Fibroblast of lung (primary cell): ENCODE data around the gene TRAF7.
"Not testable (repeated sequence)": the region's sequence is repeated elsewhere in the genome, so short reads cannot be mapped to it uniquely, and the experiment has no call there.

ENCODE experiments used
- EZH2 ChIP-seq: IDR thresholded peaks from 2 replicates; pipeline ENCODE4 v1.5.1; 2012; ENCODE audit warnings: low read length, control low read depth, mild to moderate bottlenecking; ENCODE audit errors: missing control alignments
- TF ChIP-seq, protein P1 (sequence below), 2 donors: IDR thresholded peaks in 1 of 2; conservative IDR thresholded peaks in 1 of 2; 1 replicate in 1 of 2; 2 replicates in 1 of 2; pipeline ENCODE4 v1.5.1; 2011 to 2012; ENCODE audit warnings: low read length in 2 of 2, control low read depth in 1 of 2, inconsistent platforms in 1 of 2, low read depth in 1 of 2, mild to moderate bottlenecking in 1 of 2

DNA sequence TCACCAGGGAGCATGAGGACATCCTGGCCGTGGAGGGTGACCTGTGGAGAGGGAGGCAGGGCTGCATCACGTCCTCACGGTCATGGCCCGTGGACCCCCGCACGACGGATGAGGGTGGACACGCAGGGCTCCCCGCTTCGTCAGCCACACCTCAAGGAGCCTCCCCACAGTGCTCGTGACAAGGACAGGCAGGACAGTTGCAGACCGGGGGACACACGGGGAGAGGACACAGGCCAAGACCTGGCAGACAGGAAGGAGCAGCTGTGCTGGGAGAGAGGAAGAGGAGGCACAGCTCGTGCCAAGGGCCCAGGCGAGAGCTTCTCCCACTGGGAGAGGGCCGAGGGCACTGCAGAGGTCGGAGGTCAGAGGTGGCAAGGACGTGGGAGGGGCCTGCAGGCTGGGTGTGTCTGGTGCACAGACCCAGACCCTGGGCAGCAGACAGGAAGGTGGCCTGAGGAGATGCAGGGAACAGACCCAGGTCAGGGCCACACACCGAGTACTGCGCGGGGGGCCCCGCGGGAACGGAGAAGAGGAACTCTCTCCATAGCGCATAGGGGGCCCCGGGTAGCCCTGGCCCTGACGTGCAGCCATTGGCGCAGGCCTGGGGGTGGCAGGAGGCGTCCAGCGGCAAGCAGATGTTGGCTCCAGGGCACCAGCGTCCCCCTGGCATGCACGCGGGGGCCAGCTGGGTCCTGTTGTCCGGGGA is 40.5 kb upstream of the TRAF7 start:
- TF ChIP-seq, protein P1, sequence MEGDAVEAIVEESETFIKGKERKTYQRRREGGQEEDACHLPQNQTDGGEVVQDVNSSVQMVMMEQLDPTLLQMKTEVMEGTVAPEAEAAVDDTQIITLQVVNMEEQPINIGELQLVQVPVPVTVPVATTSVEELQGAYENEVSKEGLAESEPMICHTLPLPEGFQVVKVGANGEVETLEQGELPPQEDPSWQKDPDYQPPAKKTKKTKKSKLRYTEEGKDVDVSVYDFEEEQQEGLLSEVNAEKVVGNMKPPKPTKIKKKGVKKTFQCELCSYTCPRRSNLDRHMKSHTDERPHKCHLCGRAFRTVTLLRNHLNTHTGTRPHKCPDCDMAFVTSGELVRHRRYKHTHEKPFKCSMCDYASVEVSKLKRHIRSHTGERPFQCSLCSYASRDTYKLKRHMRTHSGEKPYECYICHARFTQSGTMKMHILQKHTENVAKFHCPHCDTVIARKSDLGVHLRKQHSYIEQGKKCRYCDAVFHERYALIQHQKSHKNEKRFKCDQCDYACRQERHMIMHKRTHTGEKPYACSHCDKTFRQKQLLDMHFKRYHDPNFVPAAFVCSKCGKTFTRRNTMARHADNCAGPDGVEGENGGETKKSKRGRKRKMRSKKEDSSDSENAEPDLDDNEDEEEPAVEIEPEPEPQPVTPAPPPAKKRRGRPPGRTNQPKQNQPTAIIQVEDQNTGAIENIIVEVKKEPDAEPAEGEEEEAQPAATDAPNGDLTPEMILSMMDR (conservative IDR thresholded peaks at IDR 0.05 in 1 of 2, IDR thresholded peaks at IDR 0.05 in 1 of 2; ENCODE audit: low read depth in 1 of 2, low read length in 2 of 2), result not testable (repeated sequence)
- not testable (repeated sequence) for TF ChIP-seq EZH2
